CD8-positive, alpha-beta memory T cell (primary cell): ENCODE measurements around the gene SORBS2. TPM values are rescaled to one million over a fixed set of nuclear protein-coding genes. Genes with fewer than 3 reads are reported as not detected.
A peak's percentile ranks its signal among the peaks of the same experiment; 100 is the strongest.
"Not testable (repeated sequence)": the region's sequence is repeated elsewhere in the genome, so short reads cannot be mapped to it uniquely, and the experiment has no call there.

Experiments used
- CTCF ChIA-PET: fragments of 350-600 bp; sonication (Branson Sonifier 250); formaldehyde crosslinking; loops from one replicate; lab custom pipeline; 2021; ENCODE audit warnings: antibody characterized with exemption; lab: Charles Lee
- POLR2A ChIA-PET: fragments of 350-600 bp; sonication (Branson Sonifier 250); formaldehyde crosslinking; loops from one replicate; lab custom pipeline; 2021; ENCODE audit warnings: antibody characterized with exemption; lab: Charles Lee
- DNase-seq, 5 donors: peaks; one replicate each; pipeline versions ENCODE4 v3.0.0 to v3.0.0-alpha.2; 2020 to 2022; ENCODE audit warnings: mixed read lengths in 1 of 5
- H3K27ac ChIP-seq: one replicate; pipeline ENCODE4 v1.7.0; 2013; ENCODE audit warnings: low read depth, mild to moderate bottlenecking, low read length, moderate library complexity
- H3K27me3 ChIP-seq: 2 replicates; pipeline ENCODE4 v1.7.0; 2013; ENCODE audit warnings: low read length, mild to moderate bottlenecking; ENCODE audit not compliant: insufficient read depth, poor library complexity, severe bottlenecking
- H3K36me3 ChIP-seq: 2 replicates; pipeline ENCODE4 v1.7.0; 2013; ENCODE audit warnings: mild to moderate bottlenecking, low read length, moderate library complexity; ENCODE audit not compliant: insufficient read depth
- H3K4me1 ChIP-seq: 2 replicates; pipeline ENCODE4 v1.7.0; 2013; ENCODE audit warnings: mild to moderate bottlenecking, low read length, moderate library complexity; ENCODE audit not compliant: insufficient read depth
- H3K4me3 ChIP-seq: 2 replicates; pipeline ENCODE4 v1.7.0; 2013; ENCODE audit warnings: mild to moderate bottlenecking, low read length
- H3K9me3 ChIP-seq: 2 replicates; pipeline ENCODE4 v1.7.0; 2013; ENCODE audit warnings: mild to moderate bottlenecking, low read length
- H3K27ac Mint-ChIP-seq, 8 donors: one replicate each; pipeline ENCODE4 v1.8.0; 2020 to 2021; ENCODE audit warnings: mixed read lengths in 8 of 8, mild to moderate bottlenecking in 6 of 8, inconsistent platforms in 3 of 8, moderate library complexity in 3 of 8
- H3K27me3 Mint-ChIP-seq, 2 donors: one replicate each; pipeline ENCODE4 v1.8.0; 2020 to 2021; ENCODE audit warnings: mixed read lengths in 2 of 2, mild to moderate bottlenecking in 1 of 2, moderate library complexity in 1 of 2
- H3K36me3 Mint-ChIP-seq, 3 donors: one replicate each; pipeline ENCODE4 v1.8.0; 2020 to 2021; ENCODE audit warnings: mixed read lengths in 3 of 3, inconsistent platforms in 1 of 3, mild to moderate bottlenecking in 1 of 3
- H3K4me1 Mint-ChIP-seq, 3 donors: one replicate each; pipeline ENCODE4 v1.8.0; 2020 to 2021; ENCODE audit warnings: mixed read lengths in 3 of 3, inconsistent platforms in 1 of 3, mild to moderate bottlenecking in 1 of 3
- H3K4me3 Mint-ChIP-seq, 7 donors: one replicate each; pipeline ENCODE4 v1.8.0; 2020 to 2021; ENCODE audit warnings: mixed read lengths in 7 of 7, mild to moderate bottlenecking in 6 of 7, moderate library complexity in 4 of 7, inconsistent platforms in 2 of 7
- H3K9me3 Mint-ChIP-seq, 5 donors: one replicate each; pipeline ENCODE4 v1.8.0; 2020 to 2022; ENCODE audit warnings: mixed read lengths in 5 of 5, mild to moderate bottlenecking in 3 of 5, moderate library complexity in 2 of 5, inconsistent platforms in 1 of 5
- polyA plus RNA-seq: library from polyadenylated mRNA; unstranded; fragments of 300-500 nt; fragmentation: Illumina TruSeq; gene quantifications from one replicate; pipeline ENCODE4 v1.2.3, GENCODE V29; 2021
- total RNA-seq, 2 experiments: library from RNA; stranded (reverse); gene quantifications; one replicate each; pipeline ENCODE4 v1.2.3, GENCODE V29; 2021

The SORBS2 gene
- not detected for total RNA-seq
- not detected for polyA plus RNA-seq

GRCh38 chr4:185811509-185812364, at the start of gene SORBS2:
SORBS2 (minus strand) TSS chr4:185812194; CDS start chr4:185690571, 121,623 bp downstream.
- Histone ChIP-seq H3K27ac (no peak within 1 kb of the TSS), H3K9me3 (no peaks in the 10 kb centered on the region), H3K27me3 (no peaks in the 10 kb centered on the region), H3K36me3 (no peaks in the 10 kb centered on the region), H3K4me3 (no peak within 1 kb of the TSS), H3K4me1 (no peaks in the 10 kb centered on the region)
- Mint-ChIP-seq H3K27me3 (peaks cover 5 to 32% of the 10 kb centered on the region in 2 donors), H3K4me3 (no peak within 1 kb of the TSS), H3K27ac (no peak within 1 kb of the TSS), H3K4me1 (peaks cover 0 to 4% (median 0%) of the 10 kb centered on the region in 3 donors), H3K36me3 (no peaks in the 10 kb centered on the region), H3K9me3 (peaks cover 0 to 4% (median 2%) of the 10 kb centered on the region in 5 donors)
- POLR2A ChIA-PET = no interaction called here
- no peak for DNase-seq
- CTCF ChIA-PET = no interaction called here

GRCh38 chr4:185859111-185859510, 47.1 kb upstream of the SORBS2 start:
- no peak overlapping the region for H3K4me3 ChIP-seq
- Mint-ChIP-seq H3K9me3 (peaks cover 7 to 18% (median 12%) of the 10 kb centered on the region in 5 donors), H3K27me3 (peaks cover 5 to 7% of the 10 kb centered on the region in 2 donors), H3K36me3 (no peaks in the 10 kb centered on the region), H3K4me1 (no peaks in the 10 kb centered on the region), H3K4me3 (no peak overlapping the region), H3K27ac (no peak overlapping the region)
- H3K9me3 ChIP-seq = no peaks in the 10 kb centered on the region
- H3K4me1 ChIP-seq = no peaks in the 10 kb centered on the region
- ChIA-PET CTCF (no interaction called here), POLR2A (no interaction called here)
- H3K27me3 ChIP-seq = no peaks in the 10 kb centered on the region
- H3K27ac ChIP-seq = no peak overlapping the region
- no peaks in the 10 kb centered on the region for H3K36me3 ChIP-seq
- no peak for DNase-seq

- H3K27ac Mint-ChIP-seq, H3K27me3 Mint-ChIP-seq, DNase-seq, H3K36me3 Mint-ChIP-seq, H3K36me3 ChIP-seq, H3K4me3 ChIP-seq, H3K9me3 ChIP-seq, POLR2A ChIA-PET, H3K4me1 ChIP-seq, H3K27me3 ChIP-seq, H3K4me3 Mint-ChIP-seq, H3K4me1 Mint-ChIP-seq, CTCF ChIA-PET, H3K27ac ChIP-seq: not testable (repeated sequence)
- peaks cover 7 to 18% (median 12%) of the 10 kb centered on the region in 5 donors for H3K9me3 Mint-ChIP-seq
Measured at GRCh38 chr4:185857561-185857960, 45.6 kb upstream of the SORBS2 start.

- H3K9me3 Mint-ChIP-seq = peaks cover 4 to 18% (median 12%) of the 10 kb centered on the region in 5 donors
- Histone ChIP-seq H3K4me1 (no peaks in the 10 kb centered on the region), H3K9me3 (no peaks in the 10 kb centered on the region), H3K27me3 (no peaks in the 10 kb centered on the region), H3K4me3 (no peak overlapping the region), H3K36me3 (no peaks in the 10 kb centered on the region), H3K27ac (no peak overlapping the region)
- H3K36me3 Mint-ChIP-seq = no peaks in the 10 kb centered on the region
- H3K27ac Mint-ChIP-seq = no peak overlapping the region
- no peak overlapping the region for H3K4me3 Mint-ChIP-seq
- H3K4me1 Mint-ChIP-seq = no peaks in the 10 kb centered on the region
- CTCF ChIA-PET = no interaction called here
- peaks cover 2 to 3% of the 10 kb centered on the region in 2 donors for H3K27me3 Mint-ChIP-seq
- POLR2A ChIA-PET = no interaction called here
- no peak for DNase-seq
Measured at GRCh38 chr4:185853841-185854240, 41.8 kb upstream of the SORBS2 start.

GRCh38 chr4:185852961-185853360, 41.0 kb upstream of the SORBS2 start:
- Histone ChIP-seq H3K4me3 (no peak overlapping the region), H3K36me3 (no peaks in the 10 kb centered on the region), H3K9me3 (no peaks in the 10 kb centered on the region), H3K27ac (no peak overlapping the region), H3K27me3 (no peaks in the 10 kb centered on the region), H3K4me1 (no peaks in the 10 kb centered on the region)
- Mint-ChIP-seq H3K27ac (no peak overlapping the region), H3K4me3 (no peak overlapping the region), H3K9me3 (peaks cover 2 to 12% (median 9%) of the 10 kb centered on the region in 5 donors), H3K36me3 (no peaks in the 10 kb centered on the region), H3K4me1 (no peaks in the 10 kb centered on the region), H3K27me3 (peaks cover 2 to 3% of the 10 kb centered on the region in 2 donors)
- ChIA-PET POLR2A (no interaction called here), CTCF (no interaction called here)
- no peak for DNase-seq

- H3K27me3 Mint-ChIP-seq = peaks cover 0 to 3% of the 10 kb centered on the region in 2 donors
- H3K4me1 ChIP-seq = no peaks in the 10 kb centered on the region
- H3K9me3 Mint-ChIP-seq = peaks cover 0 to 10% (median 0%) of the 10 kb centered on the region in 5 donors
- no peak overlapping the region for H3K4me3 Mint-ChIP-seq
- no peaks in the 10 kb centered on the region for H3K27me3 ChIP-seq
- ChIA-PET POLR2A (no interaction called here), CTCF (no interaction called here)
- H3K4me3 ChIP-seq = no peak overlapping the region
- no peak overlapping the region for H3K27ac Mint-ChIP-seq
- no peak overlapping the region for H3K27ac ChIP-seq
- H3K36me3 ChIP-seq = no peaks in the 10 kb centered on the region
- no peaks in the 10 kb centered on the region for H3K4me1 Mint-ChIP-seq
- H3K36me3 Mint-ChIP-seq = no peaks in the 10 kb centered on the region
- no peaks in the 10 kb centered on the region for H3K9me3 ChIP-seq
- DNase-seq = no peak
Measured at GRCh38 chr4:185849664-185850550, 37.9 kb upstream of the SORBS2 start.

- Mint-ChIP-seq H3K4me3 (no peak overlapping the region), H3K27me3 (no peaks in the 10 kb centered on the region), H3K9me3 (peaks cover 0 to 10% (median 2%) of the 10 kb centered on the region in 5 donors), H3K4me1 (no peaks in the 10 kb centered on the region), H3K27ac (peak overlapping the region in 1 of 8 donors; percentile 14), H3K36me3 (no peaks in the 10 kb centered on the region)
- no peaks in the 10 kb centered on the region for H3K27me3 ChIP-seq
- no peaks in the 10 kb centered on the region for H3K4me1 ChIP-seq
- no peak overlapping the region for H3K27ac ChIP-seq
- no peak overlapping the region for H3K4me3 ChIP-seq
- H3K36me3 ChIP-seq = no peaks in the 10 kb centered on the region
- H3K9me3 ChIP-seq = no peaks in the 10 kb centered on the region
- DNase-seq = no peak
- ChIA-PET POLR2A (no interaction called here), CTCF (no interaction called here)
Measured at GRCh38 chr4:185847352-185848097, 35.5 kb upstream of the SORBS2 start.
